Frontal cortex (tissue), 4 donors: ENCODE results near the gene DGKH. TPM values are rescaled to one million over a fixed set of nuclear protein-coding genes. Genes with fewer than 3 reads are reported as not detected.

Experiments
- DNase-seq, 2 donors: peaks; one replicate each; pipeline ENCODE4 v3.0.0; 2012; ENCODE audit warnings: low spot score in 2 of 2
- FAIRE-seq: peaks from 2 replicates; lab custom pipeline; 2012; peaks lifted over from hg19 to GRCh38; lab: Jason Lieb, UNC
- total RNA-seq: library from RNA; depleted of rRNA; stranded (reverse); fragments of >200 nt; gene quantifications from one replicate; pipeline ENCODE4 v1.2.3, GENCODE V29; 2014
- donor health status: control.
- donor health status: control.
- donor health status: control.

The DGKH gene
- total RNA-seq, 1 donor from 2014 or later: 15.5 TPM

DNA sequence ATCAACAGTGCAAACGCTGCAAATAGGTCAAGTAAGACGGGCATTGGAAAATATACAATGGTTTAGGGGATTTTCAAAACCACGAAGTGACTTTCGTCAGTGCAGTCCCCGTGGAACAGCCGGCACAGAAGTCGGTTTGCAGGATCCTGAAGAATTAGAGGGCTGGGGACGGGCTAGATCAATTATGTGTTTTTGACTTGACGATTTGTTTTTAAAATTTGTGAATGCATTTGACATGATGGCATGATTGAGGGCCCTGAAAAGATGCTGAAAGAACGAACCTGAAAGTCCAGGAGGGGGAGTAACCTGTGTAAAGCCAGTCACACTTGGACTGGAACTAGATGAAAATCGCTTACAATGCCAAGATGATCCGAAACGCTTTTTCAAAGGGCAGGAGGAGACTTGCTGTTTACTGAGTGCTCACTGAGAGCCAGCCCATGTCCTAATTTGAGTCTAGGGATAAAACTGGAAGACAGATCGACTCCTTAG, 8.9 kb upstream of the DGKH start:
- DNase-seq (peak; percentile 20 to 39), FAIRE-seq (no peak)

DNA sequence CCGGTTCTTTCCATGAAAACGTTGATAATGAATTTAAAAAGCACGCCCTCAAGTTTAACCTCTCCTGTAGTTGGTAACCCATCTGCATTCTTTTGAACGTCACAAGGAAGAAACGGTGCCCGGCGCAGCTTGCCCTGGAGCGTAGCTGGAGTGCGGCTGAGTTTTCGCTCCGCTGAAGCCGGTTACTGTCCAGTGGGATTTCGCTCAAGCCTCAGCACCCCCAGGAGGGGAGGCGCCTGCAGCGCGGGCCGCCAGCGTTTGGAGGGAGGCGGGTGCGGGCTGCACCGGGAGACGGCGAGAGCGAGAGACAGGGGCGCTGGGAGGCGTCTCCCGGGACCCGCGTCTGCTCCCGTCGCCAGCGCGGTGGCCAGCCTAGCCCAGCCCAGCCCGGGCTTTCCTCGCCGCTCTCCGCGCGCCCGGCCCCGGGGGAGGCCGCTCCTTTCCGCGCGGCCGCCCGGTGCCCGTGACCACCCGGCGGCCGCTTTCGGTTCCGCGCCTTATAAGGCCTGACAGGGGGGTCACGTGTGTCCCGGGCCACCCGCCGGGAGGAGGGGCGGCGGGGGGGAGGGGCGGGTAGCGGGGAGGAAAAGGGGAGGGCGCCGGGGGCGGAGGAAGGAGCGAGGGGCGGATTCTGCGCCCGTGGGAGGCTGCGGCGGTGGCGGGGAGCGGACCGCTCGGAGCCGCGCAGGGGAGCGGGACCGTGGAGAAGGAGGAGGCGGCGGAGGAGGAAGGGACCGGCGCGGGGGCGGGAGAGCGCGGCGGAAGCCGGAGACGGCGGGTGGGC, 8.3 kb upstream of the DGKH start:
- DNase-seq (peak; percentile 96 to 98), FAIRE-seq (no peak)

DNA sequence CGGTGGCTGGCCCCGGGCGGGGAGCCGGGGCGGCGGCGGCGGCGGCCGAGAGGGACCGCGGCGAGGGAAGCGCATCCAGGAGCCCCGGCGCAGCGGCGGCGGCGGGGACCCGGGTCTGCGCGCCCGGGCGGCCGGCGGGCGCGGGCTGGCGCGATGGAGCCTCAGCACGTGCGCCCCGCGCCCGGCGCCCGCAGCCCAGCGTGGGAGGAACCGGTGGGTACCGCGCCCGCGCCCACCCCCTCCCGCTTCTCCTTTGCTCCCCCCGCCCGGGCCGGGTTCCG, 7.8 kb upstream of the DGKH start:
- no peak for FAIRE-seq
- DNase-seq: peak in 1 of 2 donors; percentile 77

DNA sequence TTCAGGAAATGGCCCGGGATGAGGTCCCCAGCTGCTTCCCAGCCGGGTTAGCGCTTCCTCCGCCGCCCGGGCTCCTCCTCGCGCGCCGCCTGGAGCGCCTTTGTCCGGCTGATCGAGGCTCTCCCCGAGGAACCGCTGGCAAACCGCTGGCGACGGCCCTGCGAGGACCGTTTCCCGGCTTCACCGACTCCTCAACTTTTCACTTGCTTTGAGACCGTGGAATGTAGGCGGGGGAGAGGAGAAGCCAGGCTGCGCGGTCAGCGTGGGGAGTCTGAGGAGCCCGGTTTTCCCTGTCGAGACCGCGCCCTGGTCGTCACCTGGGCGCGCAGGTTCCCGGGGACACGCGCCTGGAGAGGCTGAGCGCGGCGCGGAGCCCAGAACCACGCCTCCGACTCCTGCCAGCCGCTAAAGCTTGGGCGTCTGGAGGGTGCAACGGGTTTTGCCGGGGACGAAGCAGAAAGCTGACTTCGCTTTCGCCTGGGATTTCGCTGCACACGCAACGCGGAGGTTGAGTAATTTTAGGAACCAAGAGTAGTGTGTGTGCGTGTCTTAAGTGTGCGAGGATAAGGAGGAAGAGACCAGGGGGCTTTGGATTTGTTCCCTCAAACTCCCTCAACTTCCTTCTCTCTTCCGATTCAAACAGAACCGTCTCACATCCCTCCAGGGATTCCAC, 7.3 kb upstream of the DGKH start:
- DNase-seq (peak in 1 of 2 donors; percentile 45), FAIRE-seq (no peak)

DNA sequence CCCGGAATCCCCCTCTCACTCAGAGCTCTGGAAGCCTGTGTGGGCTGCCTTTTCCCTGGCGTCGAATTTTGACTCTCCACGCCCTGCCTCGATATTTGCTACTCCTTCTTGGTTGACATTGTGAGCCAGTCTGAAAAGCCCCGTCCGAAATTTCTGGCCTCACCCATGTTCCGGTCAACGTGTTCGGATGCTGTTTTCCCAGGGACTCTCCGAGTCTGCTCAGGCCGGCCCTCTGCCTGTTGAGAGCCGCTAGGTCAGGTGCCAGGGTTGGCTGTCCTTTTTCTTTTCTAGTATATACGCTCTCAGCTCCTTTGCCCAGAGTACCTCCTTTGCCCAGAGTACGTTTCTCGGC, 6.8 kb upstream of the DGKH start:
- DNase-seq: peak; percentile 38 to 44
- no peak for FAIRE-seq

DNA sequence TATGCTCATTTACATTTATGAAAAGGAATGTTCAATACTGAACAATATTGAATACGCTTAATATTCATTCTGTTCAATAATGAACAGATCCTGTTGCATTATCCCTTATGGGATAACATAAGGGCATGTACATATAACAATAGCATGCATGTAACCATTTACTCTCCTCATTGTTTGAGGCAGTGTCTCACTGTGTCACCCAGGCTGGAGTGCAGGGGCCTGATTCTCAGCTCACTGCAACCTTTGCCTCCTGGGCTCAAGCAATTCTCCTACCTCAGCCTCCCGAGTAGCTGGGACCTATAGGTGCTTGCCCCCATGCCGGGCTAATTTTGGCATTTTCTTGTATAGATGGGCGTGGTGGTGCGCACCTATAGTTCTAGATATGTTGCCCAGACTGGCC, 4.8 kb upstream of the DGKH start:
- FAIRE-seq: no peak
- DNase-seq: no peak

DNA sequence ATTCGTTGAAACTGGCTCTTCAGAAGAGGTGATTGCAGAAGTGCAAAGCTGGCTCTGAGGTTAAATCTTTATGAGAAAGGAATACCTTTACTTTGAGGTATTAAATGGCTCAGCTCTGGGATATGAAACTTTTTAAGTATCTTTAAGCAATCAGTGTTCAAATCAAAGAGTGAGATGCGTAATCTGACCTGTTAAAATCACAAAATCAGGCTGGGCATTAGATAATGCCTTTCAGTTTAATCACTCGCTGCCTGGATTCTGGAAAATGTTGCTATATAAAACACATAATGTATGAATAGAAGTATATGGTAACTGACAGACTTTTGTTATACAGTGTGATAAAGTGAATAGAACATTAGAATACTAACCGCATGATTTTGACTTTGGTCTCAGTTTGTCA, 2.0 kb upstream of the DGKH start:
- FAIRE-seq: no peak

DNA sequence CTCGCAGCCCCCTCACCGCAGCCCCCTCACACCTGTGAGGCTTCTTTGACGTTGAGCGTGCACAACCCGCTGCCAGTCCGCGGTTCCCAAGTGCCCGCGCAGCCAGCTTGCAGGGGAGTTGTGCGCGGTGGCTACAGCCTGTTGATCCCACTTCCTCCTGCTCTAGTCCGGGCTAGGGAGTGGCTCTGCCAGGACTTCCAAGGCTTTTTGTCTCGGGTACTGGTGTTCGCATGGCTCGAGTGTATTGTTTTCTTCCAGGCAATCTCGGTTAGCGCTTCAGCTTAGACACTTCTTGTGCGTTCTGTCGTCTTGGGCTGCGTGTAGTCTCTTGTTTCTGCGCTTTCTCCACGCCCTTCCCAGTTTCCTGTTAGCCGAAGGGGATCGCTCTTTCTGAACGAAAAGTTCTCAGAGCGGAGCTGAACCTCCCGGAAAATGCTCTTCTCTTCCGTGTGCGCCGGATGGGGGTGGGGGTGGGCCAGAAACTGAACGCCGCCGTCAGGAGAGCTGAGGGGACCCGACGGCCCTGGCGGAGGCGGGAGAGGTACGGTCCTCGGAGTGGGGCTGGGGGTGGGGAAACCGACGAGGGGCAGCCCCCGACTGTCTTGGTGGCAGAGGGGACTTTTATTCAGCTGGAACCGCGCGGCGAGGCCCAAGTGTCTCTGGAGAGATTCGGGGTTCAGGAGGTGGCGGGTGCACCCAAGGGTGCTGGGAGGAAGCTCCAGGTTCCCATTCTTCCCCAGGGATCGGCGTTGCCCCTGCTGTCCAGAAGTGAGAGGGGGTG, 697 bp upstream of the DGKH start:
- FAIRE-seq (no peak), DNase-seq (peak; percentile 33 to 40)

More for the DNA sequence above, 2.0 kb upstream of the DGKH start:
- DNase-seq: no peak

DNA sequence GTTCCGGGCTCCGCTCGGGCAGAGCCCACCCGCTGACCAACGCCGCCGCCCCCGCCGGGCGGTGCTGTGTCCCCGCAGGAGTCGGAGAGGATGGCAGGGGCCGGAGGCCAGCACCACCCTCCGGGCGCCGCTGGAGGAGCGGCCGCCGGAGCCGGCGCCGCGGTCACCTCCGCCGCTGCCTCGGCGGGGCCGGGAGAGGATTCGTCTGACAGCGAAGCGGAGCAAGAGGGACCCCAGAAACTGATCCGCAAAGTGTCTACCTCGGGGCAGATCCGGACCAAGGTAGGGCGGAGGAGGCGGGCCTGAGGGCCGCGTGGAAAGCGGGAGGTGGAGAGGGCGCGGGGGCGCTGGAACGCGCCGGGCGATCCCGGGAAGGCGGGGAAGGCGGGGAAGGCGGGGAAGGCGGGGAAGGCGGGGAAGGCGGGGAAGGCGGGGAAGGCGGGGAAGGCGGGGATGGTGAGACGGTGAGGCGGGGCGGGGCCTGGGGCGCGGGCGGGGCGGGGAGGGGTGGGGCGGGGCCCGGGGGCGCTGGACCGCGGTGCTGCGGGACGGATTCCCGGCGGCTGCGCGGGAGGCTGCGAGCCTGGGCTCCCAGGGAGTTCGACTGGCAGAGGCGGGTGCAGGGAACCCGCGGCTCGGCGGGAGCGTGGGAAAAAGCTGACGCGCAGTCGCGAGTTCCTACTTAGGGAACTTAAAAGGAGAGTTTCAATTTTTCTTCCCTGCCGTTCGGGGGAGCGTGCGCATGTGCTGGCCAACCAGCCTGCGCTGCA, 421 bp downstream of the DGKH start:
- FAIRE-seq (no peak), DNase-seq (peak; percentile 88)

DNA sequence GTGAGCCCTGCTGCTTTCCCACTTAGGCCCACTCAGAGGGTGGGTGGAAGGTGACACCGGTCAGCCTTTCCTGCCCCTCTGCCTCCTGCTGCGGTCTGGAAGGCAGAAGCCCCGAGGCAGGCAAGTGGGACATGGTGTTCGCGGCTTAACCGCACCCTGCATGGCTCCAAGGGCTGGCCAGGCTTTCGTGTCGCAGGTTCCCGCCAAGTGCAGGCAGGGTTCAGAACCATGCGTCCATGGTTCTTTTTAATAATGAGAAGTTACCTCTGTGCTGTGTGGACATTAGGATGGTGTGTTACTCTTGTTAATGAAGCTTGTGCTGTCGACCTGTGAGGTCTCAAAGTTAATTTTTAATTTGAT, 986 bp downstream of the DGKH start:
- no peak for FAIRE-seq
- DNase-seq: no peak

DNA sequence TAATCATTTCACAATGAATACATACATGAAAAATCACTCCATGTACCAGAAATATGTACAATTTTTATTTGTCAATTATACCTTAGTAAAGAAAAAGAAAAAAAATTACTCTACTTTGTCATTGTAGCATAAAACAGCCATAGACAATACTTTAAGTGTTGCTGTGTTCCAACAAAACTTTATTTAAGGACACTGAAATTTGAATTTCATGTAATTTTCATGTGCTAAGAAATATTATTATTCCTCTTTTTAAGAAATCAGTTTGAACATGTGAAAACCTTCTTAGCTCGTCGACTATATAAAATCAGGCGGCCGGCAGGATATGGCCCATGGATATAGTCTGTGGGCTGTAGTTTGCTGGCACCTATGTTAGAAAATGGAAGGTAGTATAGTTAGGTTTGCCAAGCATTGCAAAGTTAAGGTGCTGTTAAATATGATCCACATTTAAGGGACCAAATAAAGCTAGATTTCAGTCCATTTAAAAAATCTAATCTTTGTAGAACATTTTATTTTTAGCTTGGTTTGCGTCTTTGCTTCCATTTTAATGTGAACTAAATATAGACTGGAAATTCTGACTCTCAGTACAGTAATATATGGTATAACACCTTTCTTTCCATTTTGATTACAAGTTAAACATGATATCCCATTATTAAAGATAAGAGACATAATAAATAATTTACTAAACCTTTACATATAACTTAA, 6.5 kb downstream of the DGKH start:
- no peak for DNase-seq
- no peak for FAIRE-seq

DNA sequence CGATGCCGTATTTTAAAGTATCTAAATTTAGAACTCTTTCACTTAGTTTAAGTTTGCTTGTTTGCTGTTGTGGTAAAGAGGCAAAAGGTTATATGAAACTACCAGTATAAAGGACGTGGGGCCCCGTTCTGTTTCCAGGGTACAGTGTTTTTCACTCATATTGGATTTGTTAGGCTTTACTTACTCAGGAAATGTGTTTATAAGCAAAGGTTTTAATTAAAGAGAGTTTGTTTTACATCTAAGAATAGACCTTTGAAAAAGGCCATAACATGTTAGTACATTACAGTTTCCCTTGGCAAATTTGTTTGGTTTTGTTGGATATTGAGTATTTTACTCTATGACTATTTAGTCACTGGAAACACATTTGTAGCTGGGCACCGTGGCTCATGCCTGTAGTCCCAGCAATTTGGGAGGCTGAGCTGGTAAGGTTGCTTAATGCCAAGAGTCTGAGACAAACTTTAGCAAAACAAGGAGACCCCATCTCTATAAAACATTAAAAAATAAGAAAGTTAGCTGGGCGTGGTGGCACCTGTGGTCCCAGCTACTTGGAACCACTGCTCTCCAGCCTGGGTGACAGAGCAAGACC, 7.1 kb downstream of the DGKH start:
- DNase-seq (no peak), FAIRE-seq (no peak)

DNA sequence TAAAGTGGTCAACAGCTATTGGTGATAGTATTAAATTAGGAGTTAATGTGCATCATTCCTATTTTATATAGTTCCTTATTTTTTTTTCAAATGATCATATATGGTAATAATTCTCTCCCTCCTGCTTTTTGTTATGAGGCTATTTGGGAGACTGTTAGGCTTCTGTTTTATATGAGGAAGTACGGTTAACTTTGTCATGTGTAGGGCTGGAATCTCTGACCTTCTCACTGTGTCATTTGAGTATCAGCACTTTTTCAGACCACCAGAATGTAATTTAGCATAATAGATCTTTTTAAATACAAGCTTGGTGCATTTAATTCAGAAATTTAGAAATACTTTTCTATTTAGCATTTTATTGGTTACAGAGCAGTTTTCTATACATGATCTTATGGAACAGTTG, 7.7 kb downstream of the DGKH start:
- DNase-seq (no peak), FAIRE-seq (no peak)

DNA sequence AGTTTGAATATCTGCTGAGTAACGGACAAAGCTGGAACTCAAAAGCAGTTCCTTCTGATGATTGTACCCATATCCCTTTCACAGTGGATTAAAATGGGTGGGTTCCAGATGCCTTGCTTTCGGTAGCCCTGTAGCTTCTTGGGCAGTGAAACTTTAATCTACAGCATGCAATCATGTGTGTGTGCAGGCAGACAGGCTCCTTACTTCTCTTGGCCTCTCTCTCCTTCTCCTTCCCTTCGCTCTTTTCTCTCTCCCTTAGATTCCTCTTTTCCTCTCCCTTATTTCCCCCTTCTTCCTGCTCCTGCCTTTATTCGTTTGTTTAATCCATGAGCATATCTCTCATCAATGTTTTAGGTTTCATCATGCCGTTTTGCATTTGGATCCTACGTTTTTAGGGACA, 8.1 kb downstream of the DGKH start:
- DNase-seq (no peak), FAIRE-seq (no peak)

DNA sequence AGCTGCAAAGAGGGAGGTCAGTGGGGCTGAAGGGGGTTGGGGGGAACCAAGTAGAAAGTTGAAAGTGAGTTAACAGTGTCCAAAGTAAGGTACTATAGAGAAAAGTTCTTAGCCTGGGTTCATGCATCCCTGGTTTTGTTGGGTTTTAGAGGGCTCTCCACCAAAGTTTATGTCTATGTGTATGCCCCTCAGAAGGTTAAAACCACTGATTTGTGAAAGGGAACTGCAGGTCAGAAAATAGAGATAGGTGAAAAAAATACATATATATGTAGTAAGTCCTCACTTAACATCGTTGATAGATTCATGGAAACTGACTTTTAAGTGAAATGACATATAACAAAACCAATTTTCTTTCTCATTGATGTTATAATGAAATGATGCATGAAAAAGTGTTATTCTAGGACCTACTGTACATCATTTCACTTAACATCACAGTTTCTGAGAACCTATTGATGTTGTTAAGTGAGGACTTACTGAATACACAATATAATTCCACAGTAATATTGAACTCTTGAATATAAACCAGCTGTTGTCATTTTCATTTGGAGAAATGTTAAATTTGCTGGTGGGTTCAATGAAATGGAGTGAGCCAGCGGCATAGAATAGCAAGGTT, 9.6 kb downstream of the DGKH start:
- no peak for DNase-seq
- no peak for FAIRE-seq

DNA sequence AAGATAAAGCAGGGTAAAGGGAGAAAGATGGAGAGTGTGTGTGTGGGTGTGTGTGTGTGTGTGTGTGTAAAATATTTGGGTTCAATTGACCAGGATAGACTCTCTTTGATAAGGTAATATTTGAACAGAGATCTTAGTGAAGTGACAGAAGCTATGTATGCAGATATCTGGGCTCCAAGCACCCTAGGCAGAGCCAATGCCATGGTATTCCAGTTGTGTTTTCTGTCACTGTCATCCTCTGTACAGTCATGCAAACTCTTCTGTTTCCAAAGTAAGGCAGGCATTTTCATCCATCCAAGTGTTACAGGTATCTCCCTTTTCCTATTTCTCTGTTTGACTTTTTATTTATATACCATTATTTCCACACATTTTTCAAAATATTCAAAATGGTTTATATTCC, 13.5 kb downstream of the DGKH start:
- FAIRE-seq: no peak

DNA sequence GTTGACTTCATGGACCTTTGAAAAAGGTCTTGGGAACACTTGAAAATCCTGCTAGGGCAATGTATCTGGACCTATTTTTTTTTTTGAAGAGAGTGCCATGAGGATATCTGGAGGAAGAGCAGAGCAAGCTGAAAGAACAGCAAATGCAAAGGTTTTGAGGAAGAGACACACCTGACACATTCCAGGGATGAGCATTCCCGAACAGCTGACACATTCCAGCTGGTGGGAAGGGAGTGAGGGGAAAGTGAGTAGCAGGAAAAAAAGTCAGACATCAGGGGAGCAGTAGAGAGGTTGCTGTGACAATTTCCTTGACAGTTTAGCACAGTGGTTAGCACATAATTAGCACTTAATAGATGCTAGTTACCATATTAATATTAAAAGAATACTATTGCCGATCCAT, 14.7 kb downstream of the DGKH start:
- FAIRE-seq (no peak), DNase-seq (no peak)

More for the DNA sequence above, 13.5 kb downstream of the DGKH start:
- no peak for DNase-seq

DNA sequence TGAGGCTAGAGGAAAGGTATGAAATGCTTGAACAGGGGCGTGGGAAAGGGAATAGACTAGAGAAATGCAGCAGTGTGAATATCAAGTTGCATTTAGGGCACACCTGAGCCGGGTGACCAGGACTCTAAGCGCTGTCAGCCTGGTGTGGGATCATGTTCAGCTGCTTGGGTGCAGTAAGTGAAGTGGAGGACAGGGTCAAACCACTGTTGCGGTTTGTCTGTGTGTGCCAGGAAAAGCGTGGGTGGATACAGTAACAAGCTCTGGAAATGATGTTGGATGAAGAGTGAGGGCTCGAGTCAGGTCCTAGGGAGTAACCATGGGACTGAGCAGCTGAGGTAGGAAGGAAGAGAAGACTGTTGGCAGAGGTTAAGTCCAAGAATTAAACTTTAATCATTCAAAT, 15.8 kb downstream of the DGKH start:
- DNase-seq (no peak), FAIRE-seq (no peak)

DNA sequence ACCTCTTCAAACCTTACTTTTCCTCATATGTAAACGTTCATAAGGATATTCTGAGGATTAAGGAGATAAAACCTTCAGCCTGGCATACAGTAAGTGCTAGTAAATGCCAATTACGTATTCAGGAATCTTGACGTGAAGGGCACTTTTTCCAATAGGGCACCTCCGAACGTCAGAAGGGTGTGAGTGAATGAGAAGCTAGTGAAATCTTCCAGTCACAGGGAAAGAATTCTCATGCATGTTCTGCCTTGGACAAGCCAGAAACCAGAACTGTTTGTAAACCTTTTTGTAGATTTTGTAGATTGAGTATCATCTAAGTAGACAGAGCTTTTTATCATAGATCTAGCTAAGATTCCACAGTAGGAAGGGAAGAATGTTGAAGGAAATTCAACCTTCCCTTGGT, 16.5 kb downstream of the DGKH start:
- DNase-seq (no peak), FAIRE-seq (no peak)
